ENCODE results near the gene TRPV4. TPM values are rescaled to one million over a fixed set of nuclear protein-coding genes. Genes with fewer than 3 reads are reported as not detected.
A peak's percentile ranks its signal among the peaks of the same experiment; 100 is the strongest.

TRPV4 gene
- total RNA-seq, 1 experiment from 2014 or later = 2.9 TPM

- TF ChIP-seq NR2C2 (CRISPR knock-in tag; IDR thresholded peaks at IDR 0.05) = no peak
Measured at GRCh38 chr12:109802828-109803227, 30.4 kb downstream of the TRPV4 start (continued).

- no peaks in the 10 kb centered on the region for H3K36me3 Mint-ChIP-seq
- H3K27ac Mint-ChIP-seq = no peak overlapping the region
- no peak overlapping the region for H3K4me3 Mint-ChIP-seq
- no peaks in the 10 kb centered on the region for H3K9me3 Mint-ChIP-seq
- no peak for TF ChIP-seq IRF2 (CRISPR knock-in tag; IDR thresholded peaks at IDR 0.05; ENCODE audit: borderline replicate concordance, low read depth)
- TF ChIP-seq CDX4 (CRISPR knock-in tag; IDR thresholded peaks at IDR 0.05; ENCODE audit: borderline replicate concordance) = no peak
- TF ChIP-seq E2F5 (CRISPR knock-in tag; IDR thresholded peaks at IDR 0.05) = no peak
- TF ChIP-seq ZNF121 (CRISPR knock-in tag; IDR thresholded peaks at IDR 0.05) = no peak
- no peak for TF ChIP-seq MYBL2 (CRISPR knock-in tag; IDR thresholded peaks at IDR 0.05)
- TF ChIP-seq NR1H2 (CRISPR knock-in tag; IDR thresholded peaks at IDR 0.05) = no peak
- no peak for TF ChIP-seq FOXJ3 (CRISPR knock-in tag; IDR thresholded peaks at IDR 0.05; ENCODE audit: borderline replicate concordance)
- TF ChIP-seq KAT7 (CRISPR knock-in tag; IDR thresholded peaks at IDR 0.05; ENCODE audit: borderline replicate concordance) = no peak
- no peak for TF ChIP-seq AFF4 (CRISPR knock-in tag; IDR thresholded peaks at IDR 0.05; ENCODE audit: borderline replicate concordance)
- no peak for TF ChIP-seq ZNF671 (CRISPR knock-in tag; IDR thresholded peaks at IDR 0.05)
- no peak for TF ChIP-seq NFATC4 (CRISPR knock-in tag; IDR thresholded peaks at IDR 0.05)
- no peaks in the 10 kb centered on the region for H3K27me3 Mint-ChIP-seq (ENCODE audit: low read depth)
- DNase-seq (ENCODE audit: low spot score) = no peak
- ChIA-PET CTCF (no interaction called here), POLR2A (no interaction called here)
- ATAC-seq = no peak
- H3K4me1 Mint-ChIP-seq = no peaks in the 10 kb centered on the region
Measured at GRCh38 chr12:109800536-109800935, 32.7 kb downstream of the TRPV4 start.

DNA sequence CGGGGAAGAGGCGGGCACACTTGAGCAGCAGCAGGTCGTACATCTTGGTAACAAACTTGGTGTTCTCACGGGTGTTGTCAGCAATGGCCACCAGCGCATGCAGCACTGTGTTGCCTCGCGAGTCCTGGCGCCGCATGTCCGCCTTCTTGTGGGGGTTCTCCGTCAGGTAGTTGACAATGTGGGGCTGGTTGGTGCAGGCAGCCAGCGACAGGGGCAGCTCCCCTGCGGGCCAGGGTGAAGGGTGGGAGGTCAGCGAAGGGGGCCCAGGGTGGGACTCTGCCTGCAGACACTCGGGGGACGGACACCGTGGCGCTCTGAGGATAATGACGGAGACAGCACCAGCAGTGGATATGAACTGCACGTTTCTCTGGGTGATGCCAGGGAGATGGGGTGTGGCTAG is 34.5 kb downstream of the TRPV4 start:
- Mint-ChIP-seq H3K9me3 (no peaks in the 10 kb centered on the region), H3K4me1 (no peaks in the 10 kb centered on the region), H3K27me3 (ENCODE audit: low read depth) (no peaks in the 10 kb centered on the region), H3K27ac (no peak overlapping the region), H3K4me3 (no peak overlapping the region), H3K36me3 (no peaks in the 10 kb centered on the region)
- ChIA-PET CTCF (no interaction called here), POLR2A (no interaction called here)
- no peak for TF ChIP-seq ESRRA (CRISPR knock-in tag; IDR thresholded peaks at IDR 0.05; ENCODE audit: borderline replicate concordance)
- ATAC-seq (no peak), DNase-seq (ENCODE audit: low spot score) (no peak)

- POLR2A ChIA-PET = no interaction called here
- H3K9me3 Mint-ChIP-seq = no peaks in the 10 kb centered on the region
- CTCF ChIA-PET = interaction anchor here (1.3 kb wide), 1 partner anchor 48 kb away, joined by 3 read pairs; no protein-coding TSS in a partner anchor
- no peaks in the 10 kb centered on the region for H3K36me3 Mint-ChIP-seq
- peak; percentile 66 for DNase-seq (ENCODE audit: low spot score)
- H3K27ac Mint-ChIP-seq = no peak overlapping the region
- H3K4me3 Mint-ChIP-seq = no peak overlapping the region
- peak; percentile 85 for ATAC-seq
- TF ChIP-seq, protein P1, sequence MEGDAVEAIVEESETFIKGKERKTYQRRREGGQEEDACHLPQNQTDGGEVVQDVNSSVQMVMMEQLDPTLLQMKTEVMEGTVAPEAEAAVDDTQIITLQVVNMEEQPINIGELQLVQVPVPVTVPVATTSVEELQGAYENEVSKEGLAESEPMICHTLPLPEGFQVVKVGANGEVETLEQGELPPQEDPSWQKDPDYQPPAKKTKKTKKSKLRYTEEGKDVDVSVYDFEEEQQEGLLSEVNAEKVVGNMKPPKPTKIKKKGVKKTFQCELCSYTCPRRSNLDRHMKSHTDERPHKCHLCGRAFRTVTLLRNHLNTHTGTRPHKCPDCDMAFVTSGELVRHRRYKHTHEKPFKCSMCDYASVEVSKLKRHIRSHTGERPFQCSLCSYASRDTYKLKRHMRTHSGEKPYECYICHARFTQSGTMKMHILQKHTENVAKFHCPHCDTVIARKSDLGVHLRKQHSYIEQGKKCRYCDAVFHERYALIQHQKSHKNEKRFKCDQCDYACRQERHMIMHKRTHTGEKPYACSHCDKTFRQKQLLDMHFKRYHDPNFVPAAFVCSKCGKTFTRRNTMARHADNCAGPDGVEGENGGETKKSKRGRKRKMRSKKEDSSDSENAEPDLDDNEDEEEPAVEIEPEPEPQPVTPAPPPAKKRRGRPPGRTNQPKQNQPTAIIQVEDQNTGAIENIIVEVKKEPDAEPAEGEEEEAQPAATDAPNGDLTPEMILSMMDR (IDR thresholded peaks at IDR 0.05) = 0 out of 2 replicates have a peak, but pooled peaks have one; percentile 16
- TF ChIP-seq GTF2I (CRISPR knock-in tag; conservative IDR thresholded peaks at IDR 0.05) = peak; percentile 77
- no peak for TF ChIP-seq ESRRA (CRISPR knock-in tag; IDR thresholded peaks at IDR 0.05; ENCODE audit: borderline replicate concordance)
- peaks cover 3% of the 10 kb centered on the region; the same call in 1 of the 2 replicates for H3K4me1 Mint-ChIP-seq
- H3K27me3 Mint-ChIP-seq (ENCODE audit: low read depth) = no peaks in the 10 kb centered on the region; the same call in none of the 2 replicates
Measured at GRCh38 chr12:109797905-109798669, 35.1 kb downstream of the TRPV4 start.
